Activated T-helper 17 cell treated with anti-CD3 and anti-CD28 coated beads, Interleukin-2, amount 50 U/mL, for 72 hours (primary cell): ENCODE results near the gene TMPRSS13. TPM values are rescaled to one million over a fixed set of nuclear protein-coding genes. Genes with fewer than 3 reads are reported as not detected.
"Not testable (repeated sequence)": the region's sequence is repeated elsewhere in the genome, so short reads cannot be mapped to it uniquely, and the experiment has no call there.

Source experiments
- ATAC-seq: fragments of 150-1000 bp; cut with Tn5 transposase; replicated peaks from 2 replicates; pipeline ENCODE4 v1.10.0; 2021; ENCODE audit warnings: mild to moderate bottlenecking, moderate library complexity
- H3K27ac Mint-ChIP-seq: one replicate; pipeline ENCODE4 v1.8.0; 2022; ENCODE audit warnings: mixed read lengths
- H3K27me3 Mint-ChIP-seq: one replicate; pipeline ENCODE4 v1.8.0; 2022; ENCODE audit warnings: mixed read lengths
- H3K36me3 Mint-ChIP-seq: one replicate; pipeline ENCODE4 v1.8.0; 2022; ENCODE audit warnings: low read depth, mild to moderate bottlenecking, mixed read lengths
- H3K4me1 Mint-ChIP-seq: one replicate; pipeline ENCODE4 v1.8.0; 2022; ENCODE audit warnings: mixed read lengths
- H3K4me3 Mint-ChIP-seq: one replicate; pipeline ENCODE4 v1.8.0; 2022; ENCODE audit warnings: mild to moderate bottlenecking, mixed read lengths
- H3K9me3 Mint-ChIP-seq: one replicate; pipeline ENCODE4 v1.8.0; 2022; ENCODE audit warnings: mixed read lengths
- total RNA-seq, 2 donors: library from RNA; stranded (reverse); gene quantifications; one replicate each; pipeline ENCODE4 v1.2.3, GENCODE V29; 2022

Gene TMPRSS13
- total RNA-seq, result 1 to 10 TPM in 1 of 2 donors, under 1 TPM in 1; 0.61 to 2.1 TPM

- Mint-ChIP-seq H3K27ac (peak within 1 kb of the TSS; percentile 84), H3K27me3 (no peaks in the 10 kb centered on the region), H3K4me1 (peaks cover 42% of the 10 kb centered on the region), H3K9me3 (no peaks in the 10 kb centered on the region), H3K36me3 (no peaks in the 10 kb centered on the region), H3K4me3 (peak within 1 kb of the TSS; percentile 66)
- ATAC-seq, result no peak
Observed at GRCh38 chr11:117929142-117929915, at the start of gene TMPRSS13. TMPRSS13 (minus strand) TSS chr11:117929402; CDS start chr11:117929307, 95 bp downstream.

GRCh38 chr11:117978991-117979390 lies 49.8 kb upstream of the TMPRSS13 start:
- Mint-ChIP-seq H3K27me3 (no peaks in the 10 kb centered on the region), H3K4me1 (peaks cover 33% of the 10 kb centered on the region), H3K4me3 (peak overlapping the region; percentile 68), H3K27ac (peak overlapping the region; percentile 80), H3K9me3 (no peaks in the 10 kb centered on the region), H3K36me3 (no peaks in the 10 kb centered on the region)
- no peak for ATAC-seq

- H3K36me3 Mint-ChIP-seq, H3K27ac Mint-ChIP-seq, ATAC-seq, H3K27me3 Mint-ChIP-seq, H3K4me3 Mint-ChIP-seq, H3K9me3 Mint-ChIP-seq: not testable (repeated sequence)
- peaks cover 30% of the 10 kb centered on the region for H3K4me1 Mint-ChIP-seq
Observed at GRCh38 chr11:117978291-117978910, 49.2 kb upstream of the TMPRSS13 start.

GRCh38 chr11:117977612-117978264 lies 48.5 kb upstream of the TMPRSS13 start:
- not testable (repeated sequence) for H3K9me3 Mint-ChIP-seq, H3K27ac Mint-ChIP-seq

GRCh38 chr11:117977029-117977428 lies 47.8 kb upstream of the TMPRSS13 start:
- no peaks in the 10 kb centered on the region for H3K9me3 Mint-ChIP-seq
- H3K27me3 Mint-ChIP-seq, result no peaks in the 10 kb centered on the region
- peaks cover 39% of the 10 kb centered on the region for H3K4me1 Mint-ChIP-seq
- H3K36me3 Mint-ChIP-seq, result no peaks in the 10 kb centered on the region
- no peak for ATAC-seq
- no peak overlapping the region for H3K4me3 Mint-ChIP-seq
- H3K27ac Mint-ChIP-seq, result no peak overlapping the region

More at GRCh38 chr11:117977612-117978264, 48.5 kb upstream of the TMPRSS13 start:
- not testable (repeated sequence) for ATAC-seq, H3K4me3 Mint-ChIP-seq, H3K27me3 Mint-ChIP-seq, H3K36me3 Mint-ChIP-seq
- H3K4me1 Mint-ChIP-seq, result peaks cover 35% of the 10 kb centered on the region

- no peaks in the 10 kb centered on the region for H3K27me3 Mint-ChIP-seq
- H3K4me3 Mint-ChIP-seq, result no peak overlapping the region
- no peaks in the 10 kb centered on the region for H3K9me3 Mint-ChIP-seq
- ATAC-seq, result no peak
- no peaks in the 10 kb centered on the region for H3K36me3 Mint-ChIP-seq
- H3K4me1 Mint-ChIP-seq, result peaks cover 36% of the 10 kb centered on the region
- H3K27ac Mint-ChIP-seq, result no peak overlapping the region
Observed at GRCh38 chr11:117976445-117976844, 47.2 kb upstream of the TMPRSS13 start.

- Mint-ChIP-seq H3K36me3 (no peaks in the 10 kb centered on the region), H3K4me1 (peaks cover 48% of the 10 kb centered on the region), H3K9me3 (no peaks in the 10 kb centered on the region), H3K4me3 (peak overlapping the region; percentile 9), H3K27me3 (no peaks in the 10 kb centered on the region), H3K27ac (peak overlapping the region; percentile 0)
- no peak for ATAC-seq
Observed at GRCh38 chr11:117973503-117973860, 44.3 kb upstream of the TMPRSS13 start.

GRCh38 chr11:117972629-117973502 lies 43.7 kb upstream of the TMPRSS13 start:
- Mint-ChIP-seq H3K4me3 (peak overlapping the region; percentile 9), H3K9me3 (no peaks in the 10 kb centered on the region), H3K27me3 (no peaks in the 10 kb centered on the region), H3K36me3 (no peaks in the 10 kb centered on the region), H3K4me1 (peaks cover 48% of the 10 kb centered on the region), H3K27ac (peak overlapping the region; percentile 26)
- no peak for ATAC-seq

GRCh38 chr11:117972044-117972443 lies 42.8 kb upstream of the TMPRSS13 start:
- H3K9me3 Mint-ChIP-seq, result no peaks in the 10 kb centered on the region
- no peaks in the 10 kb centered on the region for H3K36me3 Mint-ChIP-seq
- no peak overlapping the region for H3K27ac Mint-ChIP-seq
- H3K4me1 Mint-ChIP-seq, result peaks cover 48% of the 10 kb centered on the region
- peak overlapping the region; percentile 9 for H3K4me3 Mint-ChIP-seq
- ATAC-seq, result no peak
- no peaks in the 10 kb centered on the region for H3K27me3 Mint-ChIP-seq

- Mint-ChIP-seq H3K9me3 (no peaks in the 10 kb centered on the region), H3K27ac (peak overlapping the region; percentile 92), H3K36me3 (no peaks in the 10 kb centered on the region), H3K4me3 (peak overlapping the region; percentile 78), H3K27me3 (no peaks in the 10 kb centered on the region), H3K4me1 (peaks cover 48% of the 10 kb centered on the region)
- peak; percentile 84 for ATAC-seq
Observed at GRCh38 chr11:117970400-117971024, 41.3 kb upstream of the TMPRSS13 start.

GRCh38 chr11:117969160-117969991 lies 40.2 kb upstream of the TMPRSS13 start:
- Mint-ChIP-seq H3K36me3 (no peaks in the 10 kb centered on the region), H3K4me3 (peak overlapping the region; percentile 78), H3K4me1 (peaks cover 44% of the 10 kb centered on the region), H3K9me3 (no peaks in the 10 kb centered on the region), H3K27ac (peak overlapping the region; percentile 70), H3K27me3 (no peaks in the 10 kb centered on the region)
- ATAC-seq, result no peak

- H3K9me3 Mint-ChIP-seq, result no peaks in the 10 kb centered on the region
- H3K27ac Mint-ChIP-seq, result no peak overlapping the region
- ATAC-seq, result no peak
- H3K4me3 Mint-ChIP-seq, result no peak overlapping the region
- no peaks in the 10 kb centered on the region for H3K36me3 Mint-ChIP-seq
- peaks cover 27% of the 10 kb centered on the region for H3K4me1 Mint-ChIP-seq
- no peaks in the 10 kb centered on the region for H3K27me3 Mint-ChIP-seq
Observed at GRCh38 chr11:117966908-117967307, 37.7 kb upstream of the TMPRSS13 start.

GRCh38 chr11:117962826-117963225 lies 33.6 kb upstream of the TMPRSS13 start:
- Mint-ChIP-seq H3K36me3 (no peaks in the 10 kb centered on the region), H3K27ac (no peak overlapping the region), H3K27me3 (no peaks in the 10 kb centered on the region), H3K9me3 (peaks cover 5% of the 10 kb centered on the region), H3K4me3 (no peak overlapping the region), H3K4me1 (peaks cover 20% of the 10 kb centered on the region)
- ATAC-seq, result no peak
